Skeletal muscle satellite cell (primary cell): ENCODE measurements around the gene AP2M1.

Source experiments
- H3K27me3 ChIP-seq: 2 replicates; pipeline ENCODE4 v1.7.0; 2013; ENCODE audit warnings: low read length; ENCODE audit not compliant: control insufficient read depth, insufficient read depth
- H3K36me3 ChIP-seq: 2 replicates; pipeline ENCODE4 v1.7.0; 2013; ENCODE audit warnings: mild to moderate bottlenecking, control low read depth, low read length; ENCODE audit not compliant: insufficient read depth
- H3K4me1 ChIP-seq: 2 replicates; pipeline ENCODE4 v1.7.0; 2013; ENCODE audit warnings: low read length; ENCODE audit not compliant: control insufficient read depth, insufficient read depth
- H3K4me2 ChIP-seq: 2 replicates; pipeline ENCODE4 v1.7.0; 2013; ENCODE audit warnings: mild to moderate bottlenecking, low read length
- H3K4me3 ChIP-seq: 2 replicates; pipeline ENCODE4 v1.7.0; 2013; ENCODE audit warnings: low read length
- H3K9ac ChIP-seq: 2 replicates; pipeline ENCODE4 v1.7.0; 2013; ENCODE audit warnings: mild to moderate bottlenecking, low read depth, low read length, moderate library complexity
- H3K9me3 ChIP-seq: replicated peaks from 2 replicates; pipeline ENCODE4 v1.7.0; 2013; ENCODE audit warnings: mild to moderate bottlenecking, control low read depth, low read length

Gene AP2M1

DNA sequence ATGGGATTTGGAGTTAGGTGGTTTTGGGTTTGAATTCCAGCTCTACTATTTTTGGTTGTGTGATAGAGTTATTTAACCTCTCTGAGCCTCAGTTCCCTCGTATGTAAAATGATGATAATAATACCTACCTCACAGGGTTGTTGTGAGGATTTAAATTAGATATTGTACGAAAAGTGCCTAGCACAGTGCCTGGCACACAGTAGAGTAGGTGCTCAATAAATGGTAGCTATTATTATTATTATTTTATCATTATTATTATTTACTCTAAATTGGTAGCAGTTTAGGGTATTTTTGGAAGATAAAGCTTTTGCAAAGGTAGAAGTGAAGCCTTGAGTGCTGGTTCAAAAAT is 1.3 kb upstream of the AP2M1 start:
- peaks cover 55% of the 10 kb centered on the region for H3K36me3 ChIP-seq
- no peak overlapping the region for H3K9ac ChIP-seq
- peak overlapping the region; percentile 45 for H3K4me2 ChIP-seq
- no peaks in the 10 kb centered on the region for H3K27me3 ChIP-seq
- peaks cover 60% of the 10 kb centered on the region for H3K4me1 ChIP-seq
- peak overlapping the region; percentile 18 for H3K4me3 ChIP-seq
- no peaks in the 10 kb centered on the region for H3K9me3 ChIP-seq

DNA sequence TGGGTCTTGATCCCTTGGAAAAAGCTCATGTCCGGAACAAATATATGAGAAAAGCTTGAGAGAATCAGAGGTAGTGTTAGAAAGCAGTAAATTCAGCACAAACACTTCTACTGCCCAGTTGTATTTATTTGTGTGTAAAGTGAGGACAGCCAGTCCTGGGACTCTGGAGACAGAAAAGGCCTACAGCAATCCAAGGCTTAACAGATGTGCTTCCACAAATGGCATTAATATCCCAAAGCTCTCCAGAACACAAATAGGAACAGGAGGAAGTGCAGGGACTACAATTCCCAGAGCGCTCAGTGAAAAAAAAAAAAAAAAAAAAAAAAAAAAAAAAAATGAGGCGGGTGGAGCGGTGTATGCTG is 390 bp upstream of the AP2M1 start:
- Histone ChIP-seq H3K36me3 (peaks cover 57% of the 10 kb centered on the region), H3K4me1 (peaks cover 60% of the 10 kb centered on the region)

DNA sequence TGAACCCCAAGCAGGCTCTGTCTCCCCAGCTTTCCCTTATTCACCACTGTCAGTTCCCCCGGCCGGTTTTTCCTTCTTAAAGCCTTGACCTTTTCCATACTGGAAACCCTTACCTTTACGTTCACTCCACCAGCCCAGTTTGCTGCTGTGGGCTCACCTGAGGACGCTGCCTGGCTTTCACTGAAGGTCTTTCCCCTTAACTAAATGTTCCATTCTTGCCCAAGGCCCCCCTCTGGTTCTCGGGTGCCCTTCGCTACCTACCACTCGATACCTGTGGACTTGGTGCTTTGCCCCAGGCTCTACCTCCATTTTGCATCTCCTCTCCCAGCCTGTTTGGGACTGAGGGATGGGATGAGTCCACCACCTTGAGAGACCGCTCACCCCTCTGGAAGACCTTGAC is 851 bp downstream of the AP2M1 start:
- H3K9ac ChIP-seq, result peak overlapping the region; percentile 99
- H3K4me1 ChIP-seq, result peaks cover 72% of the 10 kb centered on the region
- peaks cover 62% of the 10 kb centered on the region for H3K36me3 ChIP-seq
- H3K4me3 ChIP-seq, result peak overlapping the region; percentile 99
- no peaks in the 10 kb centered on the region for H3K27me3 ChIP-seq
- H3K9me3 ChIP-seq, result no peaks in the 10 kb centered on the region
- peak overlapping the region; percentile 95 for H3K4me2 ChIP-seq

More for the DNA sequence above, 390 bp upstream of the AP2M1 start:
- H3K9me3 ChIP-seq, result no peaks in the 10 kb centered on the region
- peak overlapping the region; percentile 7 for H3K4me2 ChIP-seq
- no peak overlapping the region for H3K9ac ChIP-seq
- H3K4me3 ChIP-seq, result no peak overlapping the region
- no peaks in the 10 kb centered on the region for H3K27me3 ChIP-seq

GRCh38 chr3:184175981-184176376 is 1.3 kb downstream of the AP2M1 start:
- Histone ChIP-seq H3K4me1 (peaks cover 71% of the 10 kb centered on the region), H3K4me2 (peak overlapping the region; percentile 95), H3K36me3 (peaks cover 63% of the 10 kb centered on the region), H3K9me3 (no peaks in the 10 kb centered on the region), H3K27me3 (no peaks in the 10 kb centered on the region), H3K9ac (peak overlapping the region; percentile 99), H3K4me3 (peak overlapping the region; percentile 99)

GRCh38 chr3:184176377-184177330 is 2.0 kb downstream of the AP2M1 start:
- H3K9ac ChIP-seq, result peak overlapping the region; percentile 99
- H3K4me2 ChIP-seq, result peak overlapping the region; percentile 95
- peaks cover 63% of the 10 kb centered on the region for H3K36me3 ChIP-seq
- peaks cover 65% of the 10 kb centered on the region for H3K4me1 ChIP-seq
- H3K27me3 ChIP-seq, result no peaks in the 10 kb centered on the region
- H3K4me3 ChIP-seq, result peak overlapping the region; percentile 99
- no peaks in the 10 kb centered on the region for H3K9me3 ChIP-seq

- peaks cover 58% of the 10 kb centered on the region for H3K4me1 ChIP-seq
- peaks cover 65% of the 10 kb centered on the region for H3K36me3 ChIP-seq
- no peaks in the 10 kb centered on the region for H3K9me3 ChIP-seq
- H3K4me3 ChIP-seq, result peak overlapping the region; percentile 99
- peak overlapping the region; percentile 99 for H3K9ac ChIP-seq
- peak overlapping the region; percentile 95 for H3K4me2 ChIP-seq
- no peaks in the 10 kb centered on the region for H3K27me3 ChIP-seq
Measured at GRCh38 chr3:184177331-184177731, 2.7 kb downstream of the AP2M1 start.

DNA sequence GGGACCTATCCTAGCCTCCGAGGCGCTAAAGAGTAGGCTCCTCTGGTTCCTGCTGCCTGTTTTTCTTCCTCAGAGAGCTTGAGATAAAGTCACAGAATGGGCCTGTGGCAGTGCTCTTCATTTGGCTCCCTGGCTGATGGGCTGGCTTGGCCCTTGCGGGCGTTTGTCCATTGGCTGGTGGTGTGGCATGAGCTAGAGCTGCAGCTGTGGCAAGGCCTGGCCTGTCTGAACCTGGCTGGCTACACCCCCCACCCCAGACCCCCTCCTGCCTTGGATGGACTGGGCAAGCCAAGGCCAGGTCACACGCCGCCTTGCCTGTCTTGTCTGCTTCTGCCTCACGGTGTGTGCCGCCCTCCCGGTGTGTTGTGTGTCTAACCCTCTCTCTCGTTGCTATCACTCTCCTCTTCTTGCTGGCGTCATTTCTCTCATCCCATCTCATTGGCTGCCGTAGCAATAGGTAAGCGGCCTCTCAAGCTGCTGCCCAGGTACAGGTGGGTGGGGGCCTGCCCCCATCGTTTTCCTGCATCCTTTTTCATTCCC is 3.2 kb downstream of the AP2M1 start:
- no peaks in the 10 kb centered on the region for H3K9me3 ChIP-seq
- H3K4me2 ChIP-seq, result peak overlapping the region; percentile 95
- peak overlapping the region; percentile 99 for H3K4me3 ChIP-seq
- H3K36me3 ChIP-seq, result peaks cover 70% of the 10 kb centered on the region
- H3K4me1 ChIP-seq, result peaks cover 54% of the 10 kb centered on the region
- H3K27me3 ChIP-seq, result no peaks in the 10 kb centered on the region
- H3K9ac ChIP-seq, result peak overlapping the region; percentile 99

DNA sequence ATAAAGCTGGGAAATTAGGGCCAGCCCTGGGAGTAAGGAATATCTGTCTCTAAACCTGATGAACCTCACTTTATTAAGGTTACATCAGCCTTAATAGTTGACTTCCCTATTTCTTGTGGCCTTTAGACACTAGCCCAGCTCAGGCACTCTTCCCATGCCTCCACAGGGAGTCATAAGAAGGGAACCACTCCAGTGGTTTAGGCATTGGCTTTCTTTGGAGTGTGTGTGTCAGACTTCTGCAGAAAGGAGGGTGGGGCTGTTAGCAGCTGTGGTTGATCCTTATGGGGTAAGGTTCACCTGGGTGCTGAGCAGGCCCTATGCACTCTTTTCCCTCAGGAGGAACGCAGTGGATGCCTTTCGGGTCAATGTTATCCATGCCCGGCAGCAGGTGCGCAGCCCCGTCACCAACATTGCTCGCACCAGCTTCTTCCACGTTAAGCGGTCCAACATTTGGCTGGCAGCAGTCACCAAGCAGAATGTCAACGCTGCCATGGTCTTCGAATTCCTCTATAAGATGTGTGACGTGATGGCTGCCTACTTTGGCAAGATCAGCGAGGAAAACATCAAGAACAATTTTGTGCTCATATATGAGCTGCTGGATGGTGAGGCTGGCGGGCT is 4.0 kb downstream of the AP2M1 start:
- peaks cover 46% of the 10 kb centered on the region for H3K4me1 ChIP-seq
- no peaks in the 10 kb centered on the region for H3K27me3 ChIP-seq
- peak overlapping the region; percentile 95 for H3K4me2 ChIP-seq
- peak overlapping the region; percentile 99 for H3K9ac ChIP-seq
- H3K9me3 ChIP-seq, result no peaks in the 10 kb centered on the region
- H3K4me3 ChIP-seq, result no peak overlapping the region
- peaks cover 76% of the 10 kb centered on the region for H3K36me3 ChIP-seq

- no peaks in the 10 kb centered on the region for H3K27me3 ChIP-seq
- no peak overlapping the region for H3K9ac ChIP-seq
- H3K4me2 ChIP-seq, result peak overlapping the region; percentile 10
- peaks cover 87% of the 10 kb centered on the region for H3K36me3 ChIP-seq
- peaks cover 42% of the 10 kb centered on the region for H3K4me1 ChIP-seq
- no peak overlapping the region for H3K4me3 ChIP-seq
- H3K9me3 ChIP-seq, result no peaks in the 10 kb centered on the region
Measured at GRCh38 chr3:184180165-184180564, 5.5 kb downstream of the AP2M1 start.

DNA sequence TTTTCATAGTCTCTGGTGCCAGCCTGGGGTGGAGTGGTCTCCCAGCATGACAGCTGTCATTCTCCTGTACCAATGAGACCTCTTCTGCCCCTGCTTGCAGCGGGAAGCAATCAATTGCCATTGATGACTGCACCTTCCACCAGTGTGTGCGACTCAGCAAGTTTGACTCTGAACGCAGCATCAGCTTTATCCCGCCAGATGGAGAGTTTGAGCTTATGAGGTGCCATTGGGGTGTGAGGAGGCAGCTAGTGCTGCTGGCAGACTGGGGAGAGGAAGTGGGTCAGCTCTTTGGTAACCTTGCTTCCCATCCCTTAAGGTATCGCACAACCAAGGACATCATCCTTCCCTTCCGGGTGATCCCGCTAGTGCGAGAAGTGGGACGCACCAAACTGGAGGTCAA is 6.9 kb downstream of the AP2M1 start:
- Histone ChIP-seq H3K4me3 (no peak overlapping the region), H3K4me2 (no peak overlapping the region), H3K9ac (no peak overlapping the region), H3K36me3 (peaks cover 86% of the 10 kb centered on the region), H3K27me3 (no peaks in the 10 kb centered on the region), H3K4me1 (peaks cover 49% of the 10 kb centered on the region), H3K9me3 (no peaks in the 10 kb centered on the region)

- H3K9ac ChIP-seq, result no peak overlapping the region
- H3K9me3 ChIP-seq, result no peaks in the 10 kb centered on the region
- H3K4me3 ChIP-seq, result no peak overlapping the region
- no peak overlapping the region for H3K4me2 ChIP-seq
- no peaks in the 10 kb centered on the region for H3K27me3 ChIP-seq
- peaks cover 76% of the 10 kb centered on the region for H3K36me3 ChIP-seq
- H3K4me1 ChIP-seq, result peaks cover 36% of the 10 kb centered on the region
Measured at GRCh38 chr3:184183679-184184078, 9.0 kb downstream of the AP2M1 start.
